ENCODE measurements around the gene CNNM1. TPM values are rescaled to one million over a fixed set of nuclear protein-coding genes. Genes with fewer than 3 reads are reported as not detected.

The CNNM1 gene
- total and polyA plus RNA-seq, 9 of the 15 experiments (the other 6 are each of a cell fraction or from before 2014, with no cell fraction given): not detected

GRCh38 chr10:99369126-99369525 is 40.0 kb downstream of the CNNM1 start (continued):
- TF ChIP-seq C11orf30 (IDR thresholded peaks at IDR 0.05; ENCODE audit: low read depth) (no peak), HDGF (IDR thresholded peaks at IDR 0.05) (no peak), ATF1 (CRISPR knock-in tag; IDR thresholded peaks at IDR 0.05) (no peak), ATF1 (tag; IDR thresholded peaks at IDR 0.05) (no peak), NR2C2 (CRISPR knock-in tag; IDR thresholded peaks at IDR 0.05) (no peak), NR2C2 (tag; IDR thresholded peaks at IDR 0.05) (no peak), FOXM1 (IDR thresholded peaks at IDR 0.05; ENCODE audit: low read depth) (no peak), FOXM1 (CRISPR knock-in tag; IDR thresholded peaks at IDR 0.05; ENCODE audit: low read depth) (no peak), HNRNPLL (IDR thresholded peaks at IDR 0.05; ENCODE audit: low read depth, low read length, poor library complexity, severe bottlenecking) (no peak), GABPB2 (CRISPR knock-in tag; conservative IDR thresholded peaks at IDR 0.05) (no peak), ZZZ3 (IDR thresholded peaks at IDR 0.05) (no peak), ZBTB40 (IDR thresholded peaks at IDR 0.05) (no peak), ZBTB40 (CRISPR knock-in tag; IDR thresholded peaks at IDR 0.05) (no peak)
